CD4-positive, alpha-beta T cell treated with Interleukin-4 for 1 hour (primary cell): Measurements from ENCODE around the gene EBP.

Experiments used
- DNase-seq, 2 donors: peaks; one replicate each; pipeline ENCODE4 v3.0.0-alpha.2; 2020 to 2022

Gene EBP

DNA sequence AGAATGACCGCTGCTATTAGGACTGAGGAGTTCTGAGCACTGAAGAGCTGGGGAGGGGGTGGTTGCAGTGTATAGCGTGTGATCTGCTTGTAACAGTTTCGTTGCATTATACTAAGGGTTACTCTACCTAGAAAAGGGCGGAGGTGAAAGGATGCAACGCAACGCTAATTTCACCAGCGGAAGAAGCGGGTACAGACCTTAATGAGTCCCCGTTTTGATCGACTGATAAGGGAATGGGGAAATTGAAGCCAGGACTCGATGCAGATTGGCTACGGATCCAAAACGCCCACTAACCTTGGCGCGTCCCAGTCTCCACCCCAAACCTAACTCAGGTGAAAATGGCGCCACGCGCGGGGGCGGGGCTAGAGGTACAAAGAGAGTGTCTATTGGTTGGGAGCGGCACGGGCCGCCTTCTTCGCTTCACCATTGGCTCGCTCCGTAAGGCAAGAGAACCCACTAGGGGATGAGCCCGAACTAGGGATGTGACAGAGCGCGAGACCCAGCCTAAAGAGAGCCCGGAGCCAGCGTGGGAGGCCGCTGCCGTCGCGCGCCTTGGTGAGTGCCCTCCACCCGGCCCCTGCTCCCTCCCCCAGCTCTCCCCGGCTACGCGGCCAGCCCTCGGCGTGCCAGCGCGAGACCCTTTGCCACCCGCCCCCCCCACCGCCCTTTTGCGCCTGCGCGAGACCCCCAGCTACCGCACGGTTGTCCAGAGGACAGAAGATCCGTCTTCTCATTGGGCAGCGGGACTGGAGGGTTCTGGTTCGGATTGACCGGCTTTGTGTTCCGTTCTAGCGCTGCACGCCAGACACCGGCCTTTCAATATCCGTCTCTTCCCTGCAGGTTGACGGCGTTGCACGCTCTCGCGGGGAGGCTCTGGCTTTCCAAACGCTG lies at the start of gene EBP:
Gene EBP, plus strand, starts transcription at position 456 of the 891 bp plus-strand sequence. CDS start 1,964 bp downstream, outside the sequence.
- peak; percentile 96 to 97 for DNase-seq

- no peak for DNase-seq
Observed at GRCh38 chrX:48472225-48472624, 49.4 kb upstream of the EBP start.

DNA sequence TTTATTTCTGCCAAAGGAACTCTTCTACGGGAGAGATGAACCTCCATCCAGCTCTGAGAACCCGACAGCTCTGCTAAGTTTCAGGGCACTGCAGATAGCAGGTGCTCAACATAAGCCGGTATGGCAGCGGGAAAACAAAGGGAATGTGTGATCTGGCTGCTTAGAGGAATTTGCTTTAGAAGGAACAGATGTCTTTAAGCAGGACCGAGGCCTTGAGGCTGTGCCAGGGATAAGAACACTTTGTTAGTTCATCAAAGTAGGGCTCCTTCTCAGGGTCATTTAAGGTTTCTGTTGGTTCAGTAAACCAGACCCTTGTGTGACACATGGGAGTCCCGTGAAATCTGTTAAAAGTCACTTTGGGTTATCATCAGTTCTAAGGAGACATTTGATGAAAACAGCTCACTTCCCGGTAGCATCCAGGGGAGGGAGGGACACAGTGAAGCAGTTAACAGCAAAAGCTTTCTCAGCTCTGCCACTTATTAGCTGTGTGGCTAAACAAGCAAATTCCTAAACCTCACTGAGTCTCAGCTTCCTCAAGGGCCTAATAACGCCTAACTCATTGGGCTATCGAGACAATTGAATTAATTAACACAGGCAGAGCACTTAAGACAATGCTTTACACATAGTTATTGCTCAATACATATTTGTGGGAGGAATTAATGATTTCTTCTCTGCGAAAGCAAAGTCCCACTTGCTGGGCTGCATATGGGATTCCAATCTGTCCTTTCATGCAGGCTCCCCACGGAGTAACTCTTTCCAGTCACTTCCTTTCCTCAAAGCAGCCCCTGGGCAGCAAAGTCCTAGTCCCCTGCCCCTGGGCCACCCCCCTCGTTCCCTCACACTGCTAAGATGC lies 48.5 kb upstream of the EBP start:
- no peak for DNase-seq

DNA sequence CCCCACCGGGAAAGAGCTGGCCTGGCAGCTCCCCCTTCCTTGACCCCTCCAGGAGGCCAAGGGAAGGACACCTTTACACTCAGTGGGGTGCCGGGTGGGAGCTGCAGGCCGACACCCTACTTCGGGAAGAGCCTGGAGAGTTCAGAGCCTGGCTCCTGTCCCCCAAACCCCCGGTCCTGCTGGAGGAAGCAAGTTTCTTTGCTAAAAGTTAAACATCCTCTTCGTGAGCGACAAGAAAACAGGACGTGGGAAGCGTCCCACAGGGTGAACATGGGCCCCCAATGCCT lies 48.0 kb upstream of the EBP start:
- DNase-seq = no peak

GRCh38 chrX:48474127-48474526 lies 47.5 kb upstream of the EBP start:
- DNase-seq = peak in 1 of 2 donors; percentile 6

- no peak for DNase-seq
Observed at GRCh38 chrX:48474581-48474980, 47.0 kb upstream of the EBP start.

- no peak for DNase-seq
Observed at GRCh38 chrX:48475296-48475695, 46.3 kb upstream of the EBP start.

GRCh38 chrX:48475774-48476577 lies 45.6 kb upstream of the EBP start, which contains the start of gene FTSJ1:
TSS of gene FTSJ1 (plus strand) at chrX:48476199. CDS start at chrX:48478048, 1,849 bp downstream.
- peak; percentile 95 for DNase-seq

- DNase-seq = no peak
Observed at GRCh38 chrX:48476919-48477318, 44.7 kb upstream of the EBP start.

DNA sequence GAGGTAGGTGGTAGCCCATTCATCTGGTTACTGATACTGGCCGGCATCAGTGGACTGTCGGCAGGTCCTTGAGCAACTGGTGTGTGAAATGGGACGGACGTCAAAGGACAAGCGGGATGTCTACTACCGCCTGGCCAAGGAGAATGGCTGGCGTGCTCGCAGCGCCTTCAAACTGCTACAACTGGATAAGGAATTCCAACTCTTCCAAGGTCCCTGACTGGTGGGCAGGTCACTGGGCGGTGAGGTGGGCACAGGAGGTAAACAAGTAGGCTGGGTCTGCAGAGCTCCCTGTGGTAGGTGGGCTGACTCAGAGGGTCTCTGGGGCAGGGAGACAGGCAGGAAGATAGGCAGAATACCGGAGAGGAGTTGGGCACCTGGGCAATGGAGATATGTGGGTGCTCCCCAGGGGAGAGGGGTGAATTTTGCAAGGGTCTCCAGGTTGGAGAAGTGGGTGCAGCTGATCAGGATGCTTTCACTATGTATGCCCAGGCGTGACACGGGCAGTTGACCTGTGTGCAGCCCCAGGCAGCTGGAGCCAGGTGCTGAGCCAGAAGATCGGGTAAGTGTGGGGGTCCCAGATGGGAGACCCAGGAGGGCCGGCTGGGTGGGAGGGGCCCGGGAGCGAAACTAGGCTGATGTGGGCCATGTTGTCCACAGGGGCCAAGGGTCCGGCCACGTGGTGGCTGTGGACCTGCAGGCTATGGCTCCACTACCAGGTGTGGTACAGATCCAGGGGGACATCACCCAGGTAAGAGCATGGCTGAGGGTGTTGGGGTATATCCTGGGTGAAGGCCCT lies 43.5 kb upstream of the EBP start:
- DNase-seq = no peak

DNA sequence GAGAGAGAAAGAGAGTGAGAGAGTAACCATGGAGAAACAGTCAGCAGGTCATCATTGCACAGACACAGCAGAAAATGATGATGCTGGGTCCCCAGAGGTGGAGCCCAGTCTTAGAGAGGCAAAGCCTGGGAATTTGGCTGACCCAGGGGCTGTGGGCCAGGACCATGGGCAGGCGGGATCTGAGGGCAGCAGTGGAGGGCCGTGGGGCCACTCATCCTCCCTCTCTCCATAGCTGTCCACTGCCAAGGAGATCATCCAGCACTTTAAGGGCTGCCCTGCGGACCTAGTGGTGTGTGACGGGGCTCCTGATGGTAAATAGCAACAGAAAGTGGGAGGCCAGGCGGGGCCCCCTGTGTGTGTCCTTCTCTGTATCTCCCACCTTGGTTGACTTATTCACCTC lies 42.8 kb upstream of the EBP start:
- no peak for DNase-seq

DNA sequence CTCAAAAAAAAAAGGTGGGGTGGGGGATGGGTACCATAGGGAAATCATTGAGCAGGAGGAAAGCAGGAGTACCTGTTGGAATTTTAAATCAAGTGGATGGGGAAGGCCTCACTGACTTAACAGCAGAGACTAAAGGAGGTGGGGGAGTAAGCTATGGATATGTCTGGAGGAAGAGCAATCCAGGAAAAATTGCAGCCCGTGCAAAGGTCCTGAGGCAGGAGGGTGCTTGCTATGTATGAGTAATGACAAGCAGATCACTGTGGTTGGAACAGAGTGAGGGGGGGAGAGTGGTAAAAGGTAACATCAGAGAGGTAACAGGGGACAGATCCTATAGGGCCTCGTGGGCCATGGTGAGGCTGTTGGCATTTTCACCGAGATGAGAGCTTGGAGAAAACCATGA lies 41.5 kb upstream of the EBP start:
- DNase-seq = no peak

DNA sequence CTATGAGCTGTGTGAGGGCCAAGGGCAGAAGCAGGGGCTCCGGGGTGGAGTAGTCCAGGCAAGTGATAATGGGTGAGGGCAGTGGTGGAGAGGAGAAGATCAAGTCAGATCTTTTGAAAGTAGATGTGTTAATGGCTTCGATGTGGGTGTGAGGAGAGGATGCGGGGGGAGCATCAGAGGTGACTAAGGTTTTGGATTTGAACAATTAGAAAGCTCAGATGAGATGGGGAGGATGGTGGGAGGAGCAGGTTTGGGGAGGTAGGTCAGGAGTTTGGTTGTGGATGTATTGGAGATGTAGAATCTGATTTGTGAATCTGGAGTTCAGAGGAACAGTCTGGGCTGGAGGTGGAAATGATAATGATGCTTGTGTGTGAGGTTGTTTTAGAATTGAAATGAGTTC lies 41.0 kb upstream of the EBP start:
- no peak for DNase-seq

DNA sequence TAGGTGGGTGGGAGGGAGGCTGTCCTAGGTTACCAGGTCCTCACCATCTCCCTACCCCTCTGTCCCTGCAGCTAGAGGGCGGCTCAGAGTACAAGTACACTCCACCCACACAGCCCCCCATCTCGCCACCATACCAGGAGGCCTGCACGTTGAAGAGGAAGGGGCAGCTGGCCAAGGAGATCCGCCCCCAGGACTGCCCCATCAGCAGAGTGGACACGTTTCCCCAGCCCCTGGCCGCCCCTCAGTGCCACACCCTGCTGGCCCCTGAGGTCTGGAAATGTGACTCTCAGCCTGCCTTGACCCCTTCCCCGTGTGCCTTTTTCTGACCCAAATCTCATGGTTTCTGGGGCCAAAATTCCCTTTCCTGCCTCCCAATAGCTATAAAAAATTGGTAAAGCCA lies 39.1 kb upstream of the EBP start:
- no peak for DNase-seq

DNA sequence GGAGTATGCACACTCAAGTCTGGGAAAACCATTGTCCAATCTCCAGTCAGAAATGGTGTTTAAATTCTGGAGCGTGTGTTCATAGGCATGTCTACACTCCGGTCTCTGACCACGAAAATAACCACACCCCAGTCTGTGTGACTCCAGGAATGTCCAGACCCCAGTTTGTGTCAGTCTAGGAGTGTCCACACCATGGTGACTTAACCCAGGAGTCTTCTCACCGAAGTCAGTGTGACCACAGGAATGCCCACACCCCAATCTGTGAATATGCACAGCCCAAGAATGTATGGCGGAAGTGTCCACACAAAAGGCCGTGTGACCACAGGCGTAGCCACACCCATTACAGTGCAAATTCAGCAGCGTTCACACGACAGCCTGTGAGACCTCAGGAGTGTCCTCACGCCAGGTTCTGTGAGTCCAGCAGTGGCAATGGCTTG lies 34.2 kb upstream of the EBP start:
- DNase-seq = peak in 1 of 2 donors; percentile 40

GRCh38 chrX:48488034-48488433 lies 33.6 kb upstream of the EBP start:
- no peak for DNase-seq

- DNase-seq = no peak
Observed at GRCh38 chrX:48489296-48489695, 32.3 kb upstream of the EBP start.

DNA sequence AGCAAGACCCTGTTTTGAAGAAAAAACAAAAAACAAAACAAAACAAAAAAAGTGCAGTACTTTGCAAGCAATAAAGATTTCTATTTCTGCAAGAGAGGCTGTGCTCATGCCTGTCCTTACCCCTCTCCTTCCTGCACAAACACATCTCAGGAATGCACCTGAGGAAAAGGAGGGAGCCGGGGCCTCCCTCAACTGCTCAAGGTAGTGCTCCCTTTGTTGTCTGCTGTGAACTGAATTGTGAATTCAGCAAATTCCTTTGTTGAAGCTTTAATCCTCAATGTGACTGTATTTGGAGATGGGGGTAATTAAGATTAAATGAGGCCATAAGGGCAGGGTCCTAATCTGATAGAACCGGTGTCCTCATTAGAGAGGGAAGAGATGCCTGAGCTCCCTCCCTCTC lies 31.7 kb upstream of the EBP start:
- no peak for DNase-seq

- DNase-seq = no peak
Observed at GRCh38 chrX:48490661-48491060, 30.9 kb upstream of the EBP start.

DNA sequence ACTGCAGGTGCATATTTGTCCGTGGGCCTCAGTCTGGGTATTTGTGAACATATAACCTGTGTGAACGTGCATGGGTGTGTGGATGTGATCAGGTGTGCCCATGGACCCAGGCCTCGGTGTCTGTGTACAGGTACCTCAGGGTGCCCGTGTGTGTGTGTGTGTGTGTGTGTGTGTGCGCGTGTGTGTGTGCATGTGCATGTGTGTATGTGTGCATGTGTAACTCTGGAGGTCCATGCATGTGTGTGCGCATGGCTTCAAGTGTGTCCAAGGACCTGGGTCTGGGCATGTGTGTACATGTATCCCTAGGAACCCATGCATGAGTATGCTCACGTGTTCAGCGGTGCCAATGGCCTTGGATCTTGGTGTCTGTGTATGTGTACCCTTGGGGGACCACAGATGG lies 29.8 kb upstream of the EBP start:
- DNase-seq = no peak

GRCh38 chrX:48492293-48492910 lies 29.2 kb upstream of the EBP start:
- no peak for DNase-seq

DNA sequence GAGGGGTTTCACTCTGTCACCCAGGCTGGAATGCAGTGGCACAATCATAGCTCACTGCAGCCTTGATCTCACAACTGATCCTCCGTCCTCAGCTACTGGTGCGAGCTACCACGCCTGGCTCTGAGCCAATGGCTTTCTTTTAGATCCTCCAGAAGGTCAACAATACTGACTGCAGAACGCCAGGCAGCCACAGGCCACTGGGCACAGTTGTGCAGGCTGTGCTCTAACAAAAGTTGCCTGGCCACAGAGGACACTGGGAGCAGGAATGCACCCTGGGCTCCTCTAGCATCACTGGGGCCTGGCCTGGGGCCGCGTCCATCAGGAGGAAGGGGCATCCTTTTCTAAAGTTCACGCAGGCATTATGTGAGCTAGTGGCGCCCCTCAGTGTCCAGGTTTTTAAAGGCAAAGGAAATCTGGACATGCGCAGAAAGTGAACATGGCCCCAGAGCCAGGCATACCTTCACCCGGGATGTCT lies 27.7 kb upstream of the EBP start:
- DNase-seq = no peak
